NCI-H146 (cell line): ENCODE data around the gene LAMC3.

ENCODE experiments used
- DNase-seq: peaks from one replicate; lab custom pipeline; 2025; lab: John Stamatoyannopoulos, UW

LAMC3 gene

GRCh38 chr9:130979591-130980385, 29.2 kb upstream of the LAMC3 start:
- DNase-seq, result no peak

GRCh38 chr9:130980526-130980925, 28.4 kb upstream of the LAMC3 start:
- no peak for DNase-seq

DNA sequence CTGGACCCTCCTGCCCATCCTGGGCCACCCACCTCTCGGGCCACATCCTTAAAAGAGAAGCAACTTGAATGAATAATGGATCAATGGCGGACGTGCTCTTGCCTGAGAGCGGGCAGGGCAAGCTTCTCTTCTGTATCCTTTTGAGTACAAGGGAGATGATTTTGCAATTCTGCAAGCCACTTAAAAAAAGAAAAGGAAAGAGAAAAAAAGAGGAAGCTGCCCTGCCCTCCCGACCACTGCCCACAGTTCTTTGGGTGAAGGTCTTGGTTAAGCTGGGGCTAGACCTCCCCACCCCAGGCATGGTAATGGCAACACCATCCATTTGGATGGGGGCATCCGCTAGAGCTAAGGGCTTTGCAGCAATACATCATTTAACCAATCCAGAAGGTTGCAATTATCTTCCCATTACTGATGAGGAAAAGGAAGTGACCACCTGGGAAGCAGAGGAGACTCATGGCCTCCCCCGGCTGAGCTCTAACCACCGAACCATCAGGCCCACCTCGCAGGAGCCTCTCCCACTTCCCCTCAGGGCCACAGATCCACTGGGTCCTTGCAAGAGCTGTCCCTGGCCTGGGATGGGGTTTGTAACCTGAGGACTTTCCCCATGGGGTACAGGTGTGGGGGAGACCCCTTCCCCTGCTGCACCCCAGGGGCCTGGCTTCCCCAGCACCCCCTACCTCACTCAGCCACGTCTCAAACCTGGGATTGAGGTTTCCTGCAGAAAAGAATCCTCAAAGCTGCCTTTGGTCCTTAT, 27.8 kb upstream of the LAMC3 start:
- DNase-seq, result no peak

DNA sequence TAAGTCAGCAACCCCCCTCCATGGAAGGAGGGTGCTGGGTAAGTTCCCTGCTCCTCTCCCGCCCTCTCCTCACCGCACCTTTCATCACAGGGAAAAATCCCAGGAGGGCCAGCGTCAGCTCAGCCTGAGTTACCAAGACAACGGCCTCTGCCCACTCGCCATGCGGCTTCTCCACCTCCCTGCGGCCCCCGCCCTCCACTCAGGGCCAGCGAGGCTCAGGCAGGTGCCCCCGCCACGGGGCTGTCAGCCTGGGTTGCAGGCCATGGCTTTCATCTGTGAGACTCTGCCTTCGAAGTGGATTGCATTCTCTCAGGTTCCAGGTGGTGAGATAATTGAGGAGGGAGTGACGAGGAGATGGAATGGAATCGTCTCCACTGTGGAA, 27.2 kb upstream of the LAMC3 start:
- peak; percentile 39 for DNase-seq

- no peak for DNase-seq
These were observed 26.2 kb upstream of the LAMC3 start for GRCh38 chr9:130982636-130983358.

GRCh38 chr9:130983359-130983670, 25.7 kb upstream of the LAMC3 start:
- DNase-seq, result no peak

- DNase-seq, result no peak
These were observed 25.0 kb upstream of the LAMC3 start for GRCh38 chr9:130983970-130984369.

GRCh38 chr9:130984521-130984920, 24.5 kb upstream of the LAMC3 start:
- DNase-seq, result no peak

- DNase-seq, result no peak
These were observed 23.9 kb upstream of the LAMC3 start for GRCh38 chr9:130985029-130985428.

GRCh38 chr9:130985606-130986162, 23.3 kb upstream of the LAMC3 start:
- DNase-seq, result no peak

GRCh38 chr9:130986356-130986965, 22.5 kb upstream of the LAMC3 start:
- peak; percentile 9 for DNase-seq

- no peak for DNase-seq
These were observed 21.9 kb upstream of the LAMC3 start for GRCh38 chr9:130987054-130987453.

DNA sequence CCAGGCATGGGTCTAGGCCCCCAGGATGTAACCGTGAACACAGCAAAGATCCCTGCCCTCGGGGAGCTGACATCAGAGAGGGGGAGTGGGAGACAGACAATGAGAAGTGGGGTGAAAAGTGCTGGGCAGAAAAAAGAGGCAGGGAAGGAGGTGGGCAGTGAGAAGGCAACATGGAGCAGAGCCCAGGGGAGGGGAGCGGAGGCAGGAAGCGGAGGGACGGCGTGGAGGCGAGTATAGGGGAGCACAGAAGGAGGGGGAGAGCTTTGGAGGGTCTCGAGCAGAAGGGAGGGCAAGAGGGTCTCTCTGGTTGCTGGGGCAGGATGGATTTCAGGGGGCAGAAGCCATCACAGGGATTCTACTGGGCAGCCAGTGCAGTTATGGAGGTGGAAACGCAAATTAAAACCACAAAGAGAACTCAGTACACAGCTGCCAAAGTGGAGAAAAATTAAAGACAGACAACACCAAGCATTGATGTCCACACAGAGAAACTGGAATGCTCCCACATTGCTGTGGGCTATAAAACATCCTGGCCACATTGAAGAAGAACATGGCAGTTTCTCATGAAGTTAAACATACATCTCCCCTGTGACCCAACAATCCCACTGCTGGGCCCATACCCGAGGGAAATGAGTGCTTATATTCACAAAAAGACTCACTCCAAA, 21.1 kb upstream of the LAMC3 start:
- no peak for DNase-seq

DNA sequence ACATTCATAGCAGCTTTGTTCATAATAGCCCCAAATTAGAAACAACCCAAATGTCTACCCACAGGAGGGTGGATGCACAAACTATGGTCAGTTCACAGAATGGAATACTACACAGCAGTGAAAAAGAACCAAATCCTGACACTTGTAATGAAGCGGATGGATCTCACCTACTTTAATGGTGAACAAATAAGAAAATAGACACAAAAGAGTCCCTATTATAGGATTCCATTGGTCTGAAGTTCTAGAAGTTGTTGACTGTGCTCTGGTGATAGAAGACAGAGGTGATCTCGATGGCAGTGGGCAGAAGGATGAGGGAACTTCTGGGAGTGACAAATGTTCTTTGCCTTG, 20.6 kb upstream of the LAMC3 start:
- DNase-seq, result no peak

- DNase-seq, result peak; percentile 61
These were observed 20.1 kb upstream of the LAMC3 start for GRCh38 chr9:130988905-130989304.

- no peak for DNase-seq
These were observed 19.6 kb upstream of the LAMC3 start for GRCh38 chr9:130989391-130989790.

DNA sequence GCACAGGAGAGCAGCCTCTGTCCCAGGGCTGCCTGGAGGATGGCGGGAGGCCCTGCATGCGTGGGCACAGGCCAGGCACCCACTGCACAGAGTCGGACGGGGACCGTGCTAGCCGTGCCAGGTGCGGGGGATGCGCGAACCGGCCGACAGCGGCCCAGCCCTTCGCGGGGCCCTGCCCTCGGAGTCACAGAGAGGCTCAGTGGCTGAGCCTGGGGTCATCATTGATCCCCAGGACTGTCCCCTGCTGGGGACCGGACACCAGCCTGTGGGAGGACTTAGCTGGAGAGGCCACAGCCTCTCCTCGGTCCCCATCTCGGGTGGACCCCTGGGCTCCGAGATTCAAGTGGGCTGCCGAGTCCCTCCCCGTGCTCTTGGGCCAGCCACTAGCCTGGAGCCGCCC, 19.1 kb upstream of the LAMC3 start:
- no peak for DNase-seq

- DNase-seq, result no peak
These were observed 18.5 kb upstream of the LAMC3 start for GRCh38 chr9:130990306-130990977.

DNA sequence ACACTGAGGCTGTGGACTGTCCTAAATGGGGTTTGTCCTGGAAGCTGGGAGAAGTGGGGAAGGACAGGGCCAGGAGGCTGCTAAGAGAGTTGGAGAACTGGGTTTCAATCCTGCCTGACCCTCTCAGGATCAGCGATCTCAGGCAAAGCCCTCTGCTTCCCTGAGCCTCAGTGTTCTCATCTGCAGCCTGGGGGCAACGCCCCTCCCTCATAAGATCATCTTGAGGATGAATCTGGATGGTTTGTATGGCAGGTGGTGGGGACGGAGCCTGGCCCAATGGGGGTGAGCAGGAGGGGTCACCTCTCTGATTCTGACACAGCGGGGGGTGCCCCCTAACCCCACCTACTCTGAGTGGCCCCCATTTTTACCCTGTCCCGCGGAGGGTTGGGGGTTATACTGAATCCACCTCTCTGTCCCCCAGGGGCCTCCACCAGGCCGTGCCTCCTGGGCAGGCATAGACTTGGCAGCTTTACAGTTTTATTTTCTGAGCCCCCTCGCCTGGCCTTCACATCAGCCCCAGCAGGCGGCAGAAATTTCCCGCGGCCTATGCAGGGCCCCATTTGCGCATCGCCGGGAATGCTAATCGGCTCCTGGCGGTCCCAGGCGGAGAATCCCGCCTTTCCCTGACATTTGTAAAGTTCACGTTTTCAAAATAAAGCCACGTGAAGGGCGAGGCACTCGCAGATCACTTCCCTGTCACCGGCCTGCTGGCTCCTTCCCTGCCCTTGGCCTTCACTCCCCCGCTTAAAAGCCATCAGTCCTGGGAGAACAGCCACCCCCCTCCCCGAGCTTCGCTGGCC, 17.8 kb upstream of the LAMC3 start:
- no peak for DNase-seq
